ENCODE results near the gene NCEH1.

DNA sequence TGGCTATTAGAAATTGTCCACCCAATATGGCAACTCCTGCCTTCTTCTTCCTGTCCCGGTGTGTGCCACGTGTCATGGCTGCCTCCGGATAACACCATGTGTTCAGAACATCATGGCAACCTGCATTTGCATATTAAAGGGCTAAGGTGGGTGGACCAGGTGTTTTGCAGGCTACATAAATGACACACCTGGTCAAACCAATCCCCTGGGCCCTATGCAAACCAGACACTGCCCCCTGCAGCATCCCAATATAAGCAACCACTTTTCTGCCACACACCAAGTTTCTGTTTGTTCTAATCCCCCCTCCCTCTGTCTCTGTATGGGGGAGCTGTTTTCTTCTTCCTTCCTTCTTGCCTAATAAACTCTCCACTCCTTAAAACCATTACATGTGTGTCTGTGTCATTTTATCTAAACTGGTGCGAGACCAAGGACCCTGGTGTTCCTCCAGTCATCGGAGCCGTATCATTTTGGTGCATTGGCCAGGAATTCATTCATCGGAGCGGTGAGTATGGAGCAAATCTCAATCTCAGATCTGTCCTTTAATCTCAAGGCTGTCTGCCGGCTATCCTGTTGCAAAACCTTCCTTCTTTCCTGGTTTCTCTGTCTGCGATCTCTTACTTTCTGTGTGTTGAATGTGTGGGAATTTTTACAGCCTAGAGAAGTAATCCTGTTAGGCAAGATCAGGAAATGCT is 44.5 kb downstream of the NCEH1 start:
- TF ChIP-seq POLR2A (IDR thresholded peaks at IDR 0.05) (no peak), CTCF (IDR thresholded peaks at IDR 0.05) (peak in 2 of 4 experiments; percentile 40 to 48)

Data from prostate gland (tissue), 2 donors.